ENCODE data around the gene LPIN3.
A peak's percentile ranks its signal among the peaks of the same experiment; 100 is the strongest.

Gene LPIN3

DNA sequence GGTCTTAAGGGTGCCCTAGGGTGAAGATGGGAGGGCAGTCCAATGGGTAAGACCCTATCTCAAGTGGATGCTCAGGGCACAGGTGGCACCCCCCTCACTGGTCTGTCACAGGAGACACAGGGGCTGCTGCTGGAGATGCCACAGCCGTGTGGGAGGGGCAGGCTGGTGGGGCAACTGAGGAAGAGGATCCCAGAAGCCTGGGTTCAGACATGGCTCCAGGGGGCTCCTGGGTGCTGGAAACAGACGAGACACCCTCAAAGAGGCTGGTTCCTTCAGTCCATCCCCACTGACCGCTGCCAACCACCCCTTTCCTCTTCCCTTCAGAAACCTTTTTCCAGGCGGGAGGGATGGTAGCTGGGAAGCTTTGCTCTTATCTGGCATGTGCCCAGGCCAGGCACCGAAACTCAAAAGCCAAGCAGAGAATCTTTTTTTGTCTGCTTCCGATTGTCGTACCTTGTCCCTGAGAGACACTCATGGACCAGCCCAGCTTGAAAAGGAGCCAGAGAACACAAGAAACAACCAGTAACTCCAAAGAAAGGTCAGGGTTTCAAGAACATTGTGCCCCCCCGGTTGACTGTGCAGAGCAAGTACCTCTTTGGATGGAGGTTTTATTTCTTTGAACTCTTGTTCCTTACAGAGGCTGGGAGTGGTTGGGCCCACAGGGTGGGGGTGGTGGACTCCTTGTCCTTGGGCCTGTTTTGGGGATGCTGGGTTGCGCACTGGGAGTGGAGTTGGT is 54.5 kb downstream of the LPIN3 start:
- no peak for DNase-seq

DNA sequence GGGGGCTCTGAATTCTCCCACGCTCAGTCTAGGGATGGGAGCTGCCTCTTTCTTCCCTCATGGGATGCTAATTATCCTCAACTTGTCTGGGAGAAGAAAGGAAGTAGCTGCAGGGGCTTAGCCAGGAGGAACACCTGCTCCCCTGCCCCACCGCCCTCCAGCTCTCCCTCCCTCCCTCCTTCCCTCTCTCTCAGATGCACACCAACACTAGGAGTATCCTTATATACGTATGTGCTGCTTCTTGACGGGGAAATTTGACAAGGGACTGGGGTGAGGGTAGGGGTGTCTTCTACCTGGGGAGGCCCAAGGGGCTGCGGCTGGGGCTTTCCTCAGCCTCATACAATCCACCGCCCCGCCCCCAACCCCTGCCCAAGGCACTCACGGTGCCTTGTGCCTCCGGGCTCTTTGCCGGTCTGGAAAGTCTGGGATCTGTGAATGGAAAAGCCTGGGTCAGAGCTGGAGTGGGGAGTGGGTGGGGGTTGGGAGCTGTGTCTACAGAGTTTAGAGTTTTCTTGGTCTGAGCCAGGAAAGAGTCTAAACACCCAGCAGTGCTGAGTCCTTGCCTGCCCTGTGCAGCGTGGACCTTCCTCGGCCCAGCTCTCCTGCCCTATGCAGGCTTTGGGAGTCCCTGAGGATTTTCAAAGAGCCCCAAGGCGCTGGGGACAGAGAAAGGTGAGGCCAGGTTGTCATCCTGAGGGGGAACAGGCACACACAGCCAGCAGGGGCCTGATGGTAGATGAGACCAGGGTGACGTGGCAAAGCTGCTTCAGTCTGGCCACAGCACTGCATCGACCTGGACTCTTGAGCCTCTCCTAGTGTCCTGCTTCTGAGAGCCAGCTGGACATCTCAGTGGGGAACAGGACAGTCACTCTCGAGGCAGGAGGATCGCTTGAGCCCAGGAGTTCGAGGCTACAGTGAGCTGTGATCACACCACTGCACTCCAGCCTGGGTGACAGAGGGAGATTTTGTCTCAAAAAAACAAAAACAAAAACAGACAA is 55.3 kb downstream of the LPIN3 start:
- DNase-seq: no peak

- no peak for DNase-seq
Measured at GRCh38 chr20:41398408-41398807, 57.8 kb downstream of the LPIN3 start.

DNA sequence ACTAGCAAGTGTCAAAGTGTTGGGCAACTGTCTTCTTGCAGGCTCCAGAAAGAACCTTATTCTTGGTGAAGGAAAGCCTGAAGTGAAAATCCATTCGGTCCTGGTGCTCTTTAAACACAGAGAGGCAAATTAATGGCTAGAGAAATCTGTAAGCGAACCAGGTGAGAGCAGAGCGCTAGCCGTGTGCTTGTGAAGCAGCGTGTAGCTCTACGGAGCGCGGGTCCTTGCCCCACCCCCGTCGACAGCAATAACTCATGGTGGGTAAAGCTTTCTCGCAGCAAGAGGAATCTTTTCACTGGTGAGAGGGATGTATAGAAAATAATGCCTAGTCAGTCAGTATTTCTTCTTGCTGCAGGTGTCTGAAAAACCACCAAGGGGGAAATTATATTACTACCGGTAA is 63.0 kb downstream of the LPIN3 start:
- no peak for DNase-seq

GRCh38 chr20:41405436-41405835 is 64.8 kb downstream of the LPIN3 start:
- peak; percentile 42 to 84 for DNase-seq

DNA sequence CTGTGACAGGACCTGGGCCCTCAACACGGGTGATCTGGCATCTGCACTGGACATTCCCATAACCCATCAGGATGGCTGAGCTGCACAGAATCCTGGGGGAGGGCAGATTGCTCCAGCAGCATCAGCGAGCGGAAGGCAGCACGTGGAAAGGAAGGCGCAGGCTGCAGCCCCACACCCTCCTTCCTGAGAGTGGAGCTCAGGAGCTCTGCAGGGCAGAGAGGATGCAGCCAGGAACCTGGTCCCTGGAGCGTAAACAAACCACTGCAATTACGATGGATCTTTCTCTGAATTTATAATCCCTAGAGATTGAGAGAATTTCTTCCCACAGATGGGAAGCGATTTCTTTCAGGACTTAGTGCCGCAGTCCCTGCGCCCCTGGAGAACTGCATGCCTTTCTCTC is 65.7 kb downstream of the LPIN3 start:
- no peak for DNase-seq

DNA sequence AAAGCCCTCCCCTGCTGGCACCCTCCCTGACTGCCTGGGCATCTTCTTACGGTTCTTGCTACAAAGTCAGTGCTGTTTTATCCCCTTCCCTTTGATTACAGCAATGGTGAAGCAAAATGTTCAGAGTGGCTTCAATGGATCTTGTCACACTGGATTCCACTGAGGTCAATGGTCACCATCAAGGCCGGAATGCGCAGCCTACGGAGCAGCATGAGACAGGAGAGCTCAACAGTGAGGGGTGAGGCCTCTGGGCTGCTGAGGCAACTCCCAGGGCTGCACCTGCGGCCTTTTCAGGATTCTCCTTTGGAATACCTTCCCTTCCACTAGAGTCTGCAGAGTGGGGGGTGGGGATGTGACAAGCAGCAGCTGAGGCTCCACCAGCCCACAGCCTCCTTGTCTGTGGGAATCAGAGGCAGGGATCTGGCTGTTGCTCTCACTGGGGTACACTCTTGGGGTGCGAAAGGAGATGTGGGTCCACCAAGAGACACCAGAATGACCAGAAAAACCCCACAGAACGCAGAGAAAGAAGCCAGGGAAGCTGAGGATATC is 66.3 kb downstream of the LPIN3 start:
- DNase-seq: no peak

DNA sequence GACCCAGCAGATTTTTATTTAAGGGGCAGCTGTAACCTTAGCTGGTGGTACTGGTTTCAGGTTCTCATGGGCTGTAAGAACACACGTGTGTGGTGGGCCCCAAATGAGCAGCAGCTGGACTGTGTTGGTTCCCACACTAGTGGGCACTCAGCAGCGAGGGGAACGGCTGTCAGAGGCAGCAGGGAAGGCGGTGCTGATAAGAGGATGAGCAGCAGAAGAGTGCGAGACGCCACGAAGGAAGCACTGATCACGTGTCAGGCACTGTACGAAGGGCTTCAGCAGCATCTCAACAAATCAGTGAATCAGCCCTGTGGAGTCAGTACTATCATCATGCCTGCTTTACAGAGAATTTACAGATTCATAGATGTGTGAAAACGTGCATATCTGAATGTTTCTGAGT is 67.0 kb downstream of the LPIN3 start:
- DNase-seq: no peak

DNA sequence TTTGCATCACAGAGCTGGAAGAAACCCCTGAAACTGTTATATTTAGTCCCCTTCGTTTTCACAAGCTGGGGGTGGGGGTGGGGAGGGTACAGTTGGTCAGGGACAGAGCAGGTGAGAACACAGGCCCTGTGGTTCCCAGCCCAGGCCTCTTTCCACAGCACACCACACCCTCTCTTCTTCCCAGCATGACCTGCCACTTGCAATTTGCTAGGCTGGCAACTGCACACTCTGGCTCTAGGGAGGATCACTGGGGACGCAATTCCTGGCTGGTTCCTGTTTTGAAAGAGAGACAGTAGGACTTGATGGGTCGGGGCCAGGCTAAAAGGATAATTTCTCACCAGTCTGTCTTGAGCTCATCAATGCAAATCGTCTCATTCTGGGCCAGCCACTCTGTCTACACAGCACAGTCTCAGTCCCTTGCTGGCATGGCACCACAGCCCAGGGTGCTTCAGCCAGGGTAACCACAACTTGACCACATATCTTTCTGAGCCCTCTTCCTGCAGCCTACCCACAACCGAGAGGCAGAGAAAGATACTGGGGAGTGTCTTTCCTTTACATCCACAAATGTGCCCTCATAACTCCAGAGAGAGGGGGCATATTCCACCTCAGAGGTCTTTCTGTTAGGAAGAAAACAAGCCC is 67.7 kb downstream of the LPIN3 start:
- DNase-seq: peak in 1 of 2 experiments; percentile 5

- peak; percentile 60 to 69 for DNase-seq
Measured at GRCh38 chr20:41408986-41409385, 68.4 kb downstream of the LPIN3 start.
